ENCODE measurements around the gene SIGLEC12.
"Not testable (repeated sequence)": the region's sequence is repeated elsewhere in the genome, so short reads cannot be mapped to it uniquely, and the experiment has no call there.

SIGLEC12 gene

GRCh38 chr19:51470966-51471365 is 30.6 kb downstream of the SIGLEC12 start:
- POLR2A ChIA-PET (ENCODE audit: low non-redundant PET) = no interaction called here
- H3K27ac ChIP-seq = no peak overlapping the region
- no peak for TF ChIP-seq CTCF (conservative IDR thresholded peaks at IDR 0.05; ENCODE audit: low read depth)
- no peak for DNase-seq (ENCODE audit: low spot score)
- CTCF ChIA-PET = interaction anchor here (0.6 kb wide), 1 partner anchor 329 kb away, joined by 3 read pairs; no protein-coding TSS in a partner anchor

GRCh38 chr19:51469629-51470028 is 32.0 kb downstream of the SIGLEC12 start:
- ChIA-PET POLR2A (ENCODE audit: low non-redundant PET) (no interaction called here), CTCF (no interaction called here)
- no peak overlapping the region for H3K27ac ChIP-seq
- no peak for TF ChIP-seq CTCF (conservative IDR thresholded peaks at IDR 0.05; ENCODE audit: low read depth)
- DNase-seq (ENCODE audit: low spot score) = no peak

- no peak for DNase-seq (ENCODE audit: low spot score)
- ChIA-PET CTCF (no interaction called here), POLR2A (ENCODE audit: low non-redundant PET) (no interaction called here)
- no peak for TF ChIP-seq CTCF (conservative IDR thresholded peaks at IDR 0.05; ENCODE audit: low read depth)
- H3K27ac ChIP-seq = no peak overlapping the region
Measured at GRCh38 chr19:51469162-51469561, 32.4 kb downstream of the SIGLEC12 start.

GRCh38 chr19:51468545-51468920 is 33.1 kb downstream of the SIGLEC12 start:
- POLR2A ChIA-PET (ENCODE audit: low non-redundant PET) = no interaction called here
- CTCF ChIA-PET = interaction anchor here (0.7 kb wide), 1 partner anchor 32 kb away, joined by 3 read pairs; no protein-coding TSS in a partner anchor
- DNase-seq (ENCODE audit: low spot score) = no peak
- no peak overlapping the region for H3K27ac ChIP-seq
- TF ChIP-seq CTCF (conservative IDR thresholded peaks at IDR 0.05; ENCODE audit: low read depth) = no peak

GRCh38 chr19:51467864-51468544 is 33.6 kb downstream of the SIGLEC12 start:
- POLR2A ChIA-PET (ENCODE audit: low non-redundant PET) = no interaction called here
- H3K27ac ChIP-seq = no peak overlapping the region
- no peak for DNase-seq (ENCODE audit: low spot score)
- CTCF ChIA-PET = interaction anchor here (0.7 kb wide), 1 partner anchor 31 kb away, joined by 3 read pairs; no protein-coding TSS in a partner anchor
- TF ChIP-seq CTCF (conservative IDR thresholded peaks at IDR 0.05; ENCODE audit: low read depth) = no peak

- TF ChIP-seq CTCF (conservative IDR thresholded peaks at IDR 0.05; ENCODE audit: low read depth) = no peak
- no peak overlapping the region for H3K27ac ChIP-seq
- POLR2A ChIA-PET (ENCODE audit: low non-redundant PET) = no interaction called here
- no peak for DNase-seq (ENCODE audit: low spot score)
- CTCF ChIA-PET = interaction anchor here (0.6 kb wide), 1 partner anchor 68 kb away, joined by 3 read pairs; no protein-coding TSS in a partner anchor
Measured at GRCh38 chr19:51466723-51467122, 34.9 kb downstream of the SIGLEC12 start.

- DNase-seq (ENCODE audit: low spot score); H3K27ac ChIP-seq; CTCF ChIA-PET; POLR2A ChIA-PET (ENCODE audit: low non-redundant PET): not testable (repeated sequence)
Measured at GRCh38 chr19:51463976-51464581, 37.5 kb downstream of the SIGLEC12 start.
